ENCODE data around the gene OAS3.

DNA sequence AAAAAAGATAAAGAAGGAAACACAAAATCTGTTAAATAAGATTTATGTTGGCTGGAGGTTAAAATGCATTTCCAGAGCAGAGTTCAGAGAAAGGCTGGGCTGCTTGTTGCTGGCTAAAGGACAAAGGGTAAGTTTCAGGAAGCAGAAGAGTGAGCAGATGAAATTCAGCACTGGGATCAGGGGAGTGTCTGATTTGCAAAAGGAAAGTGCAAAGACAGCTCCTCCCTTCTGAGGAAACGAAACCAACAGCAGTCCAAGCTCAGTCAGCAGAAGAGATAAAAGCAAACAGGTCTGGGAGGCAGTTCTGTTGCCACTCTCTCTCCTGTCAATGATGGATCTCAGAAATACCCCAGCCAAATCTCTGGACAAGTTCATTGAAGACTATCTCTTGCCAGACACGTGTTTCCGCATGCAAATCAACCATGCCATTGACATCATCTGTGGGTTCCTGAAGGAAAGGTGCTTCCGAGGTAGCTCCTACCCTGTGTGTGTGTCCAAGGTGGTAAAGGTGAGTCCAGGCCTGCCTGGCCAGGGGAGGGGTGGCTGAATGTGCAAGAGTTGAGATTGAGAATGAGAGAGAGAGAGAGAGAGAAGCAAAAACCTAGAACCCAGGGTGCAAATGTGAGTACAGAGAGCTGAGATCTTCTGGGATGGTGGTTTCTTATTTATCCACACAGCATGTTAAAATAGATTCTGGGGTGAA lies 31.4 kb upstream of the OAS3 start, which contains the start of gene OAS1:
- TF ChIP-seq EZH2phosphoT487 (IDR thresholded peaks at IDR 0.05; ENCODE audit: borderline replicate concordance, low read length), result no peak
- TF ChIP-seq, protein P1, sequence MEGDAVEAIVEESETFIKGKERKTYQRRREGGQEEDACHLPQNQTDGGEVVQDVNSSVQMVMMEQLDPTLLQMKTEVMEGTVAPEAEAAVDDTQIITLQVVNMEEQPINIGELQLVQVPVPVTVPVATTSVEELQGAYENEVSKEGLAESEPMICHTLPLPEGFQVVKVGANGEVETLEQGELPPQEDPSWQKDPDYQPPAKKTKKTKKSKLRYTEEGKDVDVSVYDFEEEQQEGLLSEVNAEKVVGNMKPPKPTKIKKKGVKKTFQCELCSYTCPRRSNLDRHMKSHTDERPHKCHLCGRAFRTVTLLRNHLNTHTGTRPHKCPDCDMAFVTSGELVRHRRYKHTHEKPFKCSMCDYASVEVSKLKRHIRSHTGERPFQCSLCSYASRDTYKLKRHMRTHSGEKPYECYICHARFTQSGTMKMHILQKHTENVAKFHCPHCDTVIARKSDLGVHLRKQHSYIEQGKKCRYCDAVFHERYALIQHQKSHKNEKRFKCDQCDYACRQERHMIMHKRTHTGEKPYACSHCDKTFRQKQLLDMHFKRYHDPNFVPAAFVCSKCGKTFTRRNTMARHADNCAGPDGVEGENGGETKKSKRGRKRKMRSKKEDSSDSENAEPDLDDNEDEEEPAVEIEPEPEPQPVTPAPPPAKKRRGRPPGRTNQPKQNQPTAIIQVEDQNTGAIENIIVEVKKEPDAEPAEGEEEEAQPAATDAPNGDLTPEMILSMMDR (conservative IDR thresholded peaks at IDR 0.05; ENCODE audit: low read depth, low read length), result no peak
